ENCODE data around the gene GEN1.
"Not testable (repeated sequence)": the region's sequence is repeated elsewhere in the genome, so short reads cannot be mapped to it uniquely, and the experiment has no call there.

The GEN1 gene

DNA sequence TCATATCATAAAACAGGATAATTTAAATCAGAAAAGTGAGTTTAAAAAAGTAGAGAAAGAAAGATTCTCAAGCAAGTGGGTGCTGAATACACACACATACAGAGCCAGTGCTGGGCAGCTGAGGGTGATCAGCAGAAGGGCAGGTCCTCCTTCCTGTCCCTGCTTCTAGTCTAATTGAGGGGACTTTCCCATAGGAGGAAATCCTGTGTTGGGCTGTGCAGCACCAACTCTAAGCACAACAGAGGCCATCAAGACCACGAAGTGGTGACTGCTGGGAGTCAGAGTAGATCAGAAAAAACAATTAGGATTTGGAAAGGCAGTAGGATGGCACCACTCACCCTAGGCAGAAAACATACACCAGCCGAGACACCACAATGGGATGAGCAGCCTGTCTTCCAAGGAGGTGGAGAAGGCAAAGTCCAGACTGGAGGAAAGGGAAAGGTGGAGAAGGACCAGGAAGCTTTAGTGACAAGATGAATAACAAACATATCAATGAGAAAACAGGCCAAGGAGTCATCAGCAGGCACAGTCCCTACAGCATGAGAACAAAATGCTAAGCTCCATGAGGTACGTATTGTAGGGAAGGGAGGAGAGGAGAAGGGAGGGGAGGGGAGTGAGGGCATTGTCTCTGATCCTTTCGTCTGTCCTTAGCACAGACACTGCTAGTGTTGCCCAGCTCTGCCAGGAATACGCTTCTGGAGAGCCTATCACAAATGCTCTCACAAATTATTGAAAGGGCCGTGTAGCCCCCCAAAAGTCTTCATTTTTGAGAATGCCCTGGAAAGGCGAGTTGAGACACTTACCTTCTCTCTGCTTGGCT, 45.6 kb downstream of the GEN1 start:
- DNase-seq, result no peak

GRCh38 chr2:17800219-17800618, 46.3 kb downstream of the GEN1 start:
- DNase-seq, result no peak

GRCh38 chr2:17800693-17801458, 46.9 kb downstream of the GEN1 start:
- no peak for DNase-seq

DNA sequence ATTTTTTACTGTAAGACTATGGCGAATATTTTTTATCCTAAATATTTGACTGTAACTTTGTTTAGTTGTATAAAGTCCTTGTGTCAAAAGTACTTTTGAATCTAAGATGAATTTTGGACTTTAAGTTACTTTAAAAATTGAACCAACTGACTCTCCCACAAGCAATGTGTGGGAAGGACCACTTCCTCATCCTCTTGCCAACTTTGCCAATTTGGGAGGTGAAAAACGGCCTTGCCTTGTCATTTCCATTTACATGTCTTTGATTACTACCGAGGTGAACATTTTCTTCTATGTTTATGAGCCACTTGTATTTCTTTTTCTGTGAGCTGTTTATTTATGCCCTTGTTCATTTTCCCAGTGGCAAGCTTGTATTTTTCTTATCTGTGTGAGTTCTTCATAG, 49.6 kb downstream of the GEN1 start:
- no peak for DNase-seq

DNA sequence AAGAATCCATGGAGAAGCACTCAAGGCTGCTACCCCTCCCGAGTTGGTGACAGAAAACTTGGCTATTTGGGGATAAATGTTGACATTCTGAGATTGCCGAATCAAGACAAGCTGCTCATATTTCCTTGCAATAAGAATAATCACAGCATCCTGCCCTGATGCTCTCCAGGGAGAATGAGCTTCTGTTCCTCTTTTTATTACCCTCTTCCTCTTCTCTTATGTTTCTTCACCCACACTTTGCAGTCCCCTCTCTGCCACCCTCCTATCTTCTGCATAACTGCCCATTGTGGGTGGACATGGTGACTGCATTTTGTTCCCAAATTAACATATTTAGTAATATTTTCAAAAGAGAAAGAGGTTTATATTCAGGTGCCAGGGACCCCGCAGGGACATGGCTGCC, 50.4 kb downstream of the GEN1 start:
- DNase-seq, result no peak

GRCh38 chr2:17805166-17805565, 51.2 kb downstream of the GEN1 start:
- DNase-seq, result no peak

- no peak for DNase-seq
Measured at GRCh38 chr2:17805717-17806363, 51.9 kb downstream of the GEN1 start.

DNA sequence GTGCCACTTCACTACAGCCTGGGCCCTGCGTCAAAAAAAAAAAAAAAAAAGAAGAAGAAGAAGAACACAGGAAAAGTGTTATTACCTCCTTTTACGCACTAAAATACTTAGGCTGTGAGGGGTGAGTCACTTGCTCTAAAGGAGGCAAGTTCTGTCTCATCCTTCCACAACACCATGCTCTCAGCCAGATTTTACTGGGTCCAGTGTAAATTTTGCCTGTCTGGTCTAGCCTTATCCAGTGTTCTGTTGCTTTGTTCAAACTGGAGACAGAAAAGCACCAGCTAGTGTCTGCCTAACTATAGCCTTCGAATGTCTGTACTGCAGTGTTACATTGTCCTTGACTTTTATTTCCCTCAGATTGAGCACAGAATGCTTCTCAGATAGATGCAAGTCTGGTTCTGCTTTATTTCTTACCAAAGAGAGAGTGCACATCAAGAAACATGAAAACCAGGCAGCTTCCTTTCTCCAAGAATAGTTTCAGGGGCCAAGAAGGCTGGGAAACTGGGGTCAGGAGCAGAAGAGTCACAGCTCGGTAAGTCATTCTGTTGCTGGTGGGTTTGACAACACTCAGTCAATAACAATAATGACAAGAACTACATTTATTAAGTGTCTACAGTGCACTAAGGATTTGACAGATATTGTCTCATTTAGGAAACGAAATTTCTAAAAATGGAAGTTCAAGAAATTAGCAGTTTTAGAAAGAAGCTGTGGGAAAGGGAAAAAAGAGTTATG, 59.2 kb downstream of the GEN1 start:
- no peak for DNase-seq

- DNase-seq, result no peak
Measured at GRCh38 chr2:17813742-17814473, 60.0 kb downstream of the GEN1 start.

- DNase-seq, result no peak
Measured at GRCh38 chr2:17814601-17815000, 60.7 kb downstream of the GEN1 start.

DNA sequence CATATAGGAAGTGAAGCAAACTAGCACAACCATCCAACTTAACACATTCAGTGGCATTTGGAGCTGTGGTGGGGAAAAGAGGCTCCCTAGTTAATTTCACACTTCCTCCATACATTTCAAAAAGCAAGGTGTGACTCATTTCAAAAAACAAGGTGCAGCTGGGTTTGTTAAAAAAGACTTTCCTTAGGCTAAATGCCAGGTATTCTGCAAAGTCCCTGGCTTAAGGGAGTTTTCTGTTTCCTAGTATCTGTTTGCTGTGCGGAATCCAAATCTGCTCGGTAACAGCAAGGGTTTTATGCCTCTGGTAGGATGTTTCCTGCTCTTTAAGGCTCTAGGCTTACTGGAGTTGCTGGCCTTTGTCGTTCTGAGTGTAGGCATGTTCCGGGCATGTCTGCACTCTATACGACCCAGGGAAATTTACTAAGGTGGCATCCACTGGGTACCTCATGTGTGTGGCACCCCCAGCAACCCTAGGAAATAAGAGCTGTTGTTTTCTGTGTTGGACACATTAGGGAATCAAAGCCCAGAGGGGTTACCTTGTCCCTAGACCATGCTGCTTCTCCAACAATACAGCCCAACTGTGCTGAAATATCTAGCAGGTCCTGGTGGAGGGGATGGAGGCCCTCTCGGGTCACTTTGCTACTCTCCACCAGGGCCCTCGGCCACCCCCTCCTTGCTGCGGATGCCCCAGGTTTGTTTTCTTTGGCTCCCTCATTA, 61.7 kb downstream of the GEN1 start:
- DNase-seq, result no peak

GRCh38 chr2:17816396-17817245, 62.7 kb downstream of the GEN1 start, which contains the start of gene MSGN1:
Gene MSGN1, plus strand, starts transcription at chr2:17816460. Its CDS starts 59 bp downstream, at chr2:17816519.
- DNase-seq, result no peak

DNA sequence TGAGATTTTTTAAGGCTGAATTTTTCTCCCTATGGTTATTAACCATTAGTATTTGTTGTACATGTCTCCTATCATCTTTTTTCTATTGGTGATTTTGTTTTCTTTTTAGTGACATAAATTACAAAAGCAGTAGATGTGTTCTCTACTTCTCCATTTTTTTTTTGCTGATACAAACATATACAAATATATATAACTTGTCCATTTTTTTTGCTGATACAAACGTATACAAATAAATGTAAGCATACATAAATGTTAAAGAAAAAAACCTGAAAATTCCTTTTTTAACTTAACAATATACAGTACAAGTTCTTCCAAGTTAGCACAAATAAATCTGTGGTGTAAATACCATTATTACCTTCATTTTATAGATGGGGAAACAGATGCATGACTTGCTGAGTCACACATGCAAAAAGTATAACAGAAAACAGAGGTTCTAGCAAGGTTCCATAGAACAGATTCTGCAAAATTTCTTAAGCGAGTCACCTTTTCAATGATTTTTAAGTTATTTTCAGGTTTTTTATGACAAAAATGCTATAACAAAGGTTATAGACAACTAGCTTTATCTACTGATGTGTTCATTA, 64.4 kb downstream of the GEN1 start:
- no peak for DNase-seq

GRCh38 chr2:17821080-17821479, 67.1 kb downstream of the GEN1 start:
- DNase-seq, result no peak

DNA sequence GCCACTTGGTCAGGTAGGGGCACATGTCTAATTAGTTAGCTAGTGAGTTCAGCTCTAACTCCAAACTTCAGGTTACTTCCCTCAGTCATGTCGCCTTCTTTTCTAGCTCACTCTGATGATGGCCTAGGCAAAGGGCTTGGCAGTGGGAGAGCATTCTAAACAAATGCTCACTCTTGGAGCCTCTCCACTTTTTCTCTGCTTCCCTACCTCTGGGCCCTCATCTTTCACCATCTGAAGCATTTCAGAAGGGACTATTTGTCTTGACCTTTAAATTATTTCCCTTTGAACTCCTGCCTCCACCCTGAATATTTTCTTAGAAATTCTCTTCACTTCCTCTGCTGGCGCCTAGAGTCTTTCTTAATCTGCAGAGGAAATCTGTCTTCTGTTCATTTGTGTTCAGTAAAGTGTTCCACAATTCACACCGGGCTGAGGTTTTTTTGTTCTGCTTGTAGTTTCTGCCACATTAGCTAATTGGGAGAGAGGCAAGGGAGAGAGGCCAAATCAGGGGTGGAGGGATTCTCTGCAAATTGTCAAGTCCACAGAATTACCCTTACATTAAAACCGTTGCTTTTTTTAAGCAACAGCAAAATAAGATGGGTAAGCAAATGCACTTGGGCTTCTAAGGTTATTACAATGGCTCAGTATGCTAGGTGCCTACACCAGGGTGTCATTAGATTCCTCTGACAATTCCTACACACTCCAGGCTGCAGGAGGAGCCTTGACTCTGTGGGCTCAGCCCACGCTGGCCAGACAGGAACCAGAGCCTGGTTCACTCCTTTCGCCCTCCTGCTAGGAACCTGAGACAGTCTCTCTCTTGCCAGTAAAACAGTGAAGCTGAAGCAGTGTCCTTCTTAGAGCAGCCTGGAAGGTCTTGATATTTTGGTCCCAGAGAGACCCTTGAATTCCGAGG, 67.9 kb downstream of the GEN1 start:
- no peak for DNase-seq

- DNase-seq, result no peak
Measured at GRCh38 chr2:17822445-17823117, 68.6 kb downstream of the GEN1 start.

GRCh38 chr2:17823646-17824045, 69.7 kb downstream of the GEN1 start:
- DNase-seq, result not testable (repeated sequence)

DNA sequence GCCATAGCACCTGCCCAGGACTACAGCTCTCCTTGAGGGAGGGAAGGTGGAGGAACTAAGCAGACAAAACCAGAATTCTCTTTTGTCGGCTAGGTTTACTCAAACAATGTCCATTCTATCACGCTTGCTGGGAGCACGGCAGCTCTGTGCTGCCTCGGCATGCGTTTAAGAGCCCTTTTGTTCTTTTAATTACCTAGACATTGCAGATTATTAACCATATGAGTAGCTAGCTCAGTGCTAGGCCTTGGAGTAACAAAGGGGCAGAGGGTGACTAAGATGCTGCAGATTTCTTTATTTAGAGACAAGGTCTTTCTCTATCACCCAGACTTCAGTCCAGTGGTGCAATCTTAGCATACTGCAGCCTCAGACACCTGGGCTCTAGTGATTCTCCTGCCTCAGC, 73.4 kb downstream of the GEN1 start:
- no peak for DNase-seq
